ENCODE data around the gene RASSF8. TPM values are rescaled to one million over a fixed set of nuclear protein-coding genes. Genes with fewer than 3 reads are reported as not detected.

The RASSF8 gene
- total and polyA plus RNA-seq, 9 of the 15 experiments (the other 6 are each of a cell fraction or from before 2014, with no cell fraction given), result 0.01 to 0.36 (median 0.12) TPM; not detected in 1

DNA sequence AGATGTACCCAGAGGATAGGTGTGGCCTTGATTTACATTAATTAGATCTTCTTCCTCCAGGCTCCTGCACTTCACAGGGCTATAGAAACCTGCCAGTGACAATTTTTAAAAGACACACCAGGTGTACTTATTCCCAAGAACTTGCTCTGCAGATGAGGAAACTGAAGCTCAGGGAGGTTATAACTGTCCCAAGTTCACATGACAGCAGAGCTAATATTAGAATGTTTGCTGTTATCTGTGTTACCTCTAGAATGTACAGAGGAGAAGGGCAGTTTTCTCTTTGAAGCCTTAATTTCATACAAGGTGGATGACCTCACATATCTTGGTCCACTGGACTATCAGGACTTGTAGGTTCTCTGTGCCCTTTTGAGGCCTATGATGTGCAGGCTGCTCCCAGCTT, 27.7 kb downstream of the RASSF8 start (continued):
- no peak for TF ChIP-seq ZFX (CRISPR knock-in tag; IDR thresholded peaks at IDR 0.05)

- POLR2A ChIA-PET, result interaction anchor here (0.6 kb wide), 1 partner anchor 258 kb away, joined by 3 read pairs; no protein-coding TSS in a partner anchor
- H3K4me1 ChIP-seq (replicated peaks in 1 of 2; ENCODE audit: control insufficient read depth in 2 of 2, insufficient read depth in 2 of 2, low read length in 2 of 2), result no peaks in the 10 kb centered on the region
- H3K9me3 ChIP-seq (replicated peaks; ENCODE audit: control insufficient read depth, insufficient read depth, low read depth, low read length), result no peaks in the 10 kb centered on the region
- no peak overlapping the region for H2AFZ ChIP-seq (ENCODE audit: low read depth, low read length)
- TF ChIP-seq LARP7 (IDR thresholded peaks at IDR 0.05) (no peak), RFX5 (IDR thresholded peaks at IDR 0.05; ENCODE audit: low read depth, low read length) (no peak), ZEB2 (IDR thresholded peaks at IDR 0.05) (no peak), TEAD4 (IDR thresholded peaks at IDR 0.05; ENCODE audit: low read length) (no peak), TEAD4 (CRISPR knock-in tag; IDR thresholded peaks at IDR 0.05; ENCODE audit: borderline replicate concordance) (no peak), ZMIZ1 (IDR thresholded peaks at IDR 0.05; ENCODE audit: low read depth in 2 of 2, low read length in 2 of 2) (no peak), MBD1 (CRISPR knock-in tag; IDR thresholded peaks at IDR 0.05) (no peak), PHF21A (IDR thresholded peaks at IDR 0.05; ENCODE audit: borderline replicate concordance, low read depth) (no peak), FOXA1 (IDR thresholded peaks at IDR 0.05; ENCODE audit: borderline replicate concordance) (no peak), ZFP30 (CRISPR knock-in tag; IDR thresholded peaks at IDR 0.05; ENCODE audit: borderline replicate concordance) (no peak), TFAP4 (CRISPR knock-in tag; IDR thresholded peaks at IDR 0.05; ENCODE audit: borderline replicate concordance) (no peak)
- TF ChIP-seq, protein P1, sequence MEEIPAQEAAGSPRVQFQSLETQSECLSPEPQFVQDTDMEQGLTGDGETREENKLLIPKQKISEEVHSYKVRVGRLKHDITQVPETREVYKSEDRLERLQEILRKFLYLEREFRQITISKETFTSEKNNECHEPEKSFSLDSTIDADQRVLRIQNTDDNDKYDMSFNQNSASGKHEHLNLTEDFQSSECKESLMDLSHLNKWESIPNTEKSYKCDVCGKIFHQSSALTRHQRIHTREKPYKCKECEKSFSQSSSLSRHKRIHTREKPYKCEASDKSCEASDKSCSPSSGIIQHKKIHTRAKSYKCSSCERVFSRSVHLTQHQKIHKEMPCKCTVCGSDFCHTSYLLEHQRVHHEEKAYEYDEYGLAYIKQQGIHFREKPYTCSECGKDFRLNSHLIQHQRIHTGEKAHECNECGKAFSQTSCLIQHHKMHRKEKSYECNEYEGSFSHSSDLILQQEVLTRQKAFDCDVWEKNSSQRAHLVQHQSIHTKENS (CRISPR knock-in tag; IDR thresholded peaks at IDR 0.05), result no peak
- intact Hi-C loops (cut with micrococcal nuclease) (no loop called here), in situ Hi-C loops (cut with MboI) (no loop called here)
- FAIRE-seq (no peak), DNase-seq (ENCODE audit: extremely low read depth in 1 of 4, low spot score in 3 of 4) (no peak), ATAC-seq (no peak)
- no peaks in the 10 kb centered on the region for H4K20me1 ChIP-seq (replicated peaks; ENCODE audit: control insufficient read depth, insufficient read depth, low read length)
- no peaks in the 10 kb centered on the region for H3K27me3 ChIP-seq (ENCODE audit: control insufficient read depth in 2 of 2, insufficient read depth in 2 of 2, low read length in 2 of 2)
- BruUV-seq (replicated peaks), result no TSS peak
- H3K27ac ChIP-seq (ENCODE audit: extremely low read depth, low read depth, low read length), result no peak overlapping the region
- no peaks in the 10 kb centered on the region for H3K36me3 ChIP-seq (ENCODE audit: control insufficient read depth, insufficient read depth, low read length)
- no peak overlapping the region for H3K4me3 ChIP-seq
- H3K9me1 ChIP-seq (ENCODE audit: control insufficient read depth, insufficient read depth, low read length), result no peaks in the 10 kb centered on the region
- 0% methylated on average over 2 of the region's 2 CpGs for WGBS (ENCODE audit: insufficient coverage, low coverage, missing lambda C conversion rate)
- no peaks in the 10 kb centered on the region for H3K79me2 ChIP-seq (ENCODE audit: control insufficient read depth, insufficient read depth, low read length)
- CTCF ChIA-PET (ENCODE audit: low intra/inter-chr PET ratio), result no interaction called here
- H3K9ac ChIP-seq (ENCODE audit: insufficient read depth in 1 of 2, low read depth in 2 of 2, low read length in 2 of 2), result no peak overlapping the region
- H3K4me2 ChIP-seq (ENCODE audit: insufficient read depth, low read length), result no peak overlapping the region
These were observed 30.0 kb downstream of the RASSF8 start for GRCh38 chr12:25988505-25988904.
